ENCODE results near the gene GPD1L. TPM values are rescaled to one million over a fixed set of nuclear protein-coding genes. Genes with fewer than 3 reads are reported as not detected.
A peak's percentile ranks its signal among the peaks of the same experiment; 100 is the strongest.
"Not testable (repeated sequence)": the region's sequence is repeated elsewhere in the genome, so short reads cannot be mapped to it uniquely, and the experiment has no call there.

Gene GPD1L
- total RNA-seq, 1 donor from 2014 or later: 77.9 TPM

DNA sequence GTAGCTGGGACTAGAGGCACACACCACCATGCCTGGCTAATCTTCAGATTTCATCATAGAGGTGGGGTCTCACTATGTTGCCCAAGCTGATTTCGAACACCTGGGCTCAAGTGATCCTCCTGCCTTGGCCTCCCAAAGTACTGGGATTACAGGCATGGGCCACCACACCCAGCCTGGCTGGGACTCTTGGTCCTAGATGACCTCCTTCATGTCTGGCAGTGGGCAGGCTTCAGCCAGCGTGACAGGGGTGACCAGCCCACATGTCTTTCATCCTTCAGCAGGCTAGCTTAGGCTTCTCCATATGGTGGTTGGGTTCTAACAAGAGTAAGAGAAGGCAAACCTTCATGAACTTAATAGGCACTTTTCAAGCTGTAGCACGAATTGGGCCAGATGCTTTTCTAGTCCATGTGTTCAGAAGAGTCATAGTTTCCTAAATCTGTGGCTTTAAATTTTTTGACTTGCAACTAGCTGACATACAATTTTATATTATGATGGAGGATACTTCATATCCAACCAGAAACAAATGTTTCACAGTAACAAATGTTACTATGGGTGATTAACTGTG lies 7.6 kb downstream of the GPD1L start:
- no peak for DNase-seq
- no peaks in the 10 kb centered on the region for H3K36me3 ChIP-seq
- intact Hi-C loops (cut with DNase I): no loop called here
- H3K4me1 ChIP-seq: peaks cover 43% of the 10 kb centered on the region
- no peak for TF ChIP-seq CTCF (IDR thresholded peaks at IDR 0.05)
- ATAC-seq: no peak
- no peak overlapping the region for H3K27ac ChIP-seq
- H3K4me3 ChIP-seq: no peak overlapping the region
- H3K9me3 ChIP-seq: no peaks in the 10 kb centered on the region
- no peaks in the 10 kb centered on the region for H3K27me3 ChIP-seq (ENCODE audit: low read depth)

- H3K4me3 ChIP-seq; intact Hi-C loops (cut with DNase I); H3K27ac ChIP-seq; H3K9me3 ChIP-seq; DNase-seq; H3K27me3 ChIP-seq (ENCODE audit: low read depth); H3K36me3 ChIP-seq; ATAC-seq: not testable (repeated sequence)
- peaks cover 39% of the 10 kb centered on the region for H3K4me1 ChIP-seq
Observed at GRCh38 chr3:32114546-32115386, 8.3 kb downstream of the GPD1L start.

DNA sequence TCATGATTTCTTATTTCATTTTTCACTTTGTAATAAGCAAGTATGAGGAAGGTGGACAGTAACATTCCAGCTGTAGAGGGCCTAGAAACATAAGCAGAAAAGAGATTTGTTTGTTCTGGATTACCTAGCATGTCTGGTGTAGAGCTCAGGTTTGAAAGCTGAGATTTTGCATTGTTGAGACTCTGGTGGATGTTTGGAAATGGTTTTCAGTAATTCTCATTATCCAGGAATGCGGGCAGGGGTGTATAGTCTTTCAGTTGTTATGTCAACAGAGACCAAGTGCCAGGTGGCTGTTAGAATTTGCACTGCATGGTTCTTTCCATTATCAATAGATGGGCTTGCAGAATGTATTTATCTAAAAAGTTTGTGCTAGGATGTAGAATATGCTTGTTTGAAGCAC lies 10.9 kb downstream of the GPD1L start:
- ATAC-seq (peak in 1 of 2 donors; percentile 45), DNase-seq (no peak)
- peaks cover 21% of the 10 kb centered on the region for H3K4me1 ChIP-seq
- no peaks in the 10 kb centered on the region for H3K9me3 ChIP-seq
- no peak for TF ChIP-seq CTCF (IDR thresholded peaks at IDR 0.05)
- no peaks in the 10 kb centered on the region for H3K36me3 ChIP-seq
- no peak overlapping the region for H3K4me3 ChIP-seq
- intact Hi-C loops (cut with DNase I): no loop called here
- no peaks in the 10 kb centered on the region for H3K27me3 ChIP-seq (ENCODE audit: low read depth)
- H3K27ac ChIP-seq: no peak overlapping the region

DNA sequence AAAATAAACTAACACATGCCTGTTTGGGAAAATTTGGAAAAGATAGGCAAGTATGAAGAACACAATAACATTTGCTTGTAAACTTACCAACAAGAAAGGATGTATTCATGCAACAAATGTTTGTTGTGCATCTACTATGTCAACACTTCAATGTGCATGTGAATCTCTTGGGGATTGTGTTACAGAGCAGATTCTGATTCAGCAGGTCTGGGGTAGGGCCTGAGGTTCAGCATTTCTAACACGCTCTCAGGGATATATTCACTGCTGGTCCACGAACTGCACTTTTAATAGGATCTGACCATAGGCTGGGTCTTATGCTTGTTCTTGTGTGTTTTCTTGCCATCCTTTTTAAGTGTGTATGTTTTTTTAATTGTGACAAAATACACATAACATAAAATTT lies 11.8 kb downstream of the GPD1L start:
- ATAC-seq (no peak), DNase-seq (no peak)
- H3K27ac ChIP-seq: no peak overlapping the region
- peaks cover 21% of the 10 kb centered on the region for H3K4me1 ChIP-seq
- H3K9me3 ChIP-seq: no peaks in the 10 kb centered on the region
- intact Hi-C loops (cut with DNase I): no loop called here
- H3K36me3 ChIP-seq: no peaks in the 10 kb centered on the region
- H3K4me3 ChIP-seq: no peak overlapping the region
- no peak for TF ChIP-seq CTCF (IDR thresholded peaks at IDR 0.05)
- H3K27me3 ChIP-seq (ENCODE audit: low read depth): no peaks in the 10 kb centered on the region

- Histone ChIP-seq H3K4me3 (no peak overlapping the region), H3K27me3 (ENCODE audit: low read depth) (no peaks in the 10 kb centered on the region), H3K36me3 (no peaks in the 10 kb centered on the region), H3K4me1 (peaks cover 21% of the 10 kb centered on the region), H3K27ac (no peak overlapping the region), H3K9me3 (no peaks in the 10 kb centered on the region)
- DNase-seq: no peak
- peak; percentile 36 to 39 for ATAC-seq
- TF ChIP-seq CTCF (IDR thresholded peaks at IDR 0.05): no peak
- intact Hi-C loops (cut with DNase I): no loop called here
Observed at GRCh38 chr3:32120471-32120870, 14.1 kb downstream of the GPD1L start.

- intact Hi-C loops (cut with DNase I): no loop called here
- no peak overlapping the region for H3K27ac ChIP-seq
- H3K9me3 ChIP-seq: no peaks in the 10 kb centered on the region
- H3K4me1 ChIP-seq: peaks cover 20% of the 10 kb centered on the region
- no peak for DNase-seq
- no peaks in the 10 kb centered on the region for H3K36me3 ChIP-seq
- no peak for ATAC-seq
- no peaks in the 10 kb centered on the region for H3K27me3 ChIP-seq (ENCODE audit: low read depth)
- TF ChIP-seq CTCF (IDR thresholded peaks at IDR 0.05): no peak
- no peak overlapping the region for H3K4me3 ChIP-seq
Observed at GRCh38 chr3:32121137-32121536, 14.7 kb downstream of the GPD1L start.

Measured in lower lobe of right lung (tissue), 2 donors.